ENCODE measurements around the gene METTL3. TPM values are rescaled to one million over a fixed set of nuclear protein-coding genes. Genes with fewer than 3 reads are reported as not detected.

METTL3 gene
- total RNA-seq, 4 donors from 2014 or later: 20.2 to 41.9 (median 29.5) TPM

- in situ Hi-C loops (cut with MboI; ENCODE audit: low pct_ligation_motif_present in 1 of 4, low pct_unique_long_range_greater_than_20kb in 1 of 4, low sequenced_read_pairs in 3 of 4): no loop called here
- Histone ChIP-seq H3K4me3 (peak overlapping the region; percentile 50 to 73 (median 62)), H3K27me3 (no peaks in the 10 kb centered on the region), H3K27ac (peak overlapping the region; percentile 70 to 84 (median 78)), H3K36me3 (no peaks in the 10 kb centered on the region), H3K4me1 (peaks cover 0 to 15% (median 3%) of the 10 kb centered on the region in 4 donors), H3K9me3 (no peaks in the 10 kb centered on the region)
- no peak for DNase-seq
- 31 to 33% methylated on average over 9 to 13 of the region's 13 CpGs for WGBS, 2 donors (ENCODE audit: low coverage in 1 of 2)
- TF ChIP-seq POLR2AphosphoS5 (IDR thresholded peaks at IDR 0.05): no peak
- TF ChIP-seq EP300 (IDR thresholded peaks at IDR 0.05; ENCODE audit: low read depth): no peak
- no peak for TF ChIP-seq POLR2A (IDR thresholded peaks at IDR 0.05)
- no peak for TF ChIP-seq CTCF (IDR thresholded peaks at IDR 0.05)
- intact Hi-C loops (cut with DNase I; ENCODE audit: low total_unique reads): no loop called here
Measured at GRCh38 chr14:21526672-21527317, 15.7 kb upstream of the METTL3 start.

- Histone ChIP-seq H3K36me3 (no peaks in the 10 kb centered on the region), H3K27me3 (no peaks in the 10 kb centered on the region), H3K27ac (peak within 1 kb of the TSS; percentile 70 to 84 (median 78)), H3K4me1 (peaks cover 0 to 15% (median 3%) of the 10 kb centered on the region in 4 donors), H3K4me3 (peak within 1 kb of the TSS; percentile 50 to 73 (median 62)), H3K9me3 (no peaks in the 10 kb centered on the region)
- WGBS, 2 donors (ENCODE audit: low coverage in 1 of 2): 1% methylated on average over 43 of the region's 43 CpGs; no CpG with 5 or more reads in 1 of the 2 donors
- TF ChIP-seq POLR2AphosphoS5 (IDR thresholded peaks at IDR 0.05): peak in 1 of 3 donors; percentile 8
- TF ChIP-seq CTCF (IDR thresholded peaks at IDR 0.05): no peak
- TF ChIP-seq EP300 (IDR thresholded peaks at IDR 0.05; ENCODE audit: low read depth): no peak
- TF ChIP-seq POLR2A (IDR thresholded peaks at IDR 0.05): no peak
- intact Hi-C loops (cut with DNase I; ENCODE audit: low total_unique reads): no loop called here
- in situ Hi-C loops (cut with MboI; ENCODE audit: low pct_ligation_motif_present in 1 of 4, low pct_unique_long_range_greater_than_20kb in 1 of 4, low sequenced_read_pairs in 3 of 4): no loop called here
- peak; percentile 71 for DNase-seq
Measured at GRCh38 chr14:21525962-21526671, 15.0 kb upstream of the METTL3 start, which contains the start of gene SALL2. SALL2 (minus strand) TSS chr14:21526346; CDS start chr14:21526127, 219 bp downstream.

GRCh38 chr14:21525571-21525961, 14.4 kb upstream of the METTL3 start:
- in situ Hi-C loops (cut with MboI; ENCODE audit: low pct_ligation_motif_present in 1 of 4, low pct_unique_long_range_greater_than_20kb in 1 of 4, low sequenced_read_pairs in 3 of 4): no loop called here
- H3K36me3 ChIP-seq: no peaks in the 10 kb centered on the region
- peak overlapping the region; percentile 70 to 84 (median 78) for H3K27ac ChIP-seq
- TF ChIP-seq POLR2A (IDR thresholded peaks at IDR 0.05): no peak
- no peak for TF ChIP-seq CTCF (IDR thresholded peaks at IDR 0.05)
- TF ChIP-seq EP300 (IDR thresholded peaks at IDR 0.05; ENCODE audit: low read depth): no peak
- no peak for TF ChIP-seq POLR2AphosphoS5 (IDR thresholded peaks at IDR 0.05)
- H3K9me3 ChIP-seq: no peaks in the 10 kb centered on the region
- DNase-seq: no peak
- H3K4me1 ChIP-seq: peaks cover 0 to 15% (median 3%) of the 10 kb centered on the region in 4 donors
- H3K27me3 ChIP-seq: no peaks in the 10 kb centered on the region
- intact Hi-C loops (cut with DNase I; ENCODE audit: low total_unique reads): no loop called here
- peak overlapping the region; percentile 50 to 73 (median 62) for H3K4me3 ChIP-seq
- WGBS, 2 donors (ENCODE audit: low coverage in 1 of 2): 44% methylated on average over 12 of the region's 12 CpGs; no CpG with 5 or more reads in 1 of the 2 donors

All from transverse colon (tissue), 4 donors.